Endodermal cell (in vitro differentiated cells): Measurements from ENCODE around the gene CAMK2A. TPM values are rescaled to one million over a fixed set of nuclear protein-coding genes. Genes with fewer than 3 reads are reported as not detected.

Experiments
- DNase-seq: peaks from one replicate; pipeline ENCODE4 v3.0.0-alpha.2; 2017
- H3K27ac ChIP-seq: 2 replicates; pipeline ENCODE4 v1.5.1; 2013; ENCODE audit warnings: mild to moderate bottlenecking, low read depth, low read length, moderate library complexity
- H3K27me3 ChIP-seq: 2 replicates; pipeline ENCODE4 v1.6.1; 2013; ENCODE audit warnings: mild to moderate bottlenecking, low read length, moderate library complexity; ENCODE audit not compliant: insufficient read depth, control insufficient read depth, poor library complexity, severe bottlenecking
- H3K36me3 ChIP-seq: 2 replicates; pipeline ENCODE4 v1.7.0; 2013; ENCODE audit warnings: mild to moderate bottlenecking, low read length, moderate library complexity; ENCODE audit not compliant: control insufficient read depth, insufficient read depth
- H3K4me1 ChIP-seq: one replicate; pipeline ENCODE4 v1.7.0; 2013; ENCODE audit warnings: low read length; ENCODE audit not compliant: control insufficient read depth, insufficient read depth
- H3K4me3 ChIP-seq: 2 replicates; pipeline ENCODE4 v1.5.1; 2013; ENCODE audit warnings: mild to moderate bottlenecking, low read length, moderate library complexity
- H3K9ac ChIP-seq: 2 replicates; pipeline ENCODE4 v1.6.1; 2013; ENCODE audit warnings: mild to moderate bottlenecking, low read length, moderate library complexity; ENCODE audit not compliant: poor library complexity, severe bottlenecking; ENCODE audit errors: extremely low read depth
- H3K9me3 ChIP-seq: 2 replicates; pipeline ENCODE4 v1.6.1; 2013; ENCODE audit warnings: mild to moderate bottlenecking, low read length, moderate library complexity; ENCODE audit not compliant: control insufficient read depth
- H3K27ac Mint-ChIP-seq: 2 replicates; pipeline ENCODE4 v1.8.0; 2020; ENCODE audit warnings: mixed read lengths
- H3K27me3 Mint-ChIP-seq: 2 replicates; pipeline ENCODE4 v1.8.0; 2021; ENCODE audit warnings: mild to moderate bottlenecking, mixed read lengths; ENCODE audit not compliant: insufficient read depth
- H3K36me3 Mint-ChIP-seq: 2 replicates; pipeline ENCODE4 v1.8.0; 2020; ENCODE audit warnings: low read depth, mixed read lengths
- H3K4me1 Mint-ChIP-seq: 2 replicates; pipeline ENCODE4 v1.8.0; 2020; ENCODE audit warnings: mixed read lengths
- H3K4me3 Mint-ChIP-seq: 2 replicates; pipeline ENCODE4 v1.8.0; 2020; ENCODE audit warnings: mild to moderate bottlenecking, moderate library complexity, mixed read lengths
- H3K9me3 Mint-ChIP-seq: 2 replicates; pipeline ENCODE4 v1.8.0; 2020; ENCODE audit warnings: mild to moderate bottlenecking, mixed read lengths
- CTCF ChIP-seq: fragments of 200-600 bp; sonication (generic); conservative IDR thresholded peaks from 2 replicates; pipeline ENCODE4 v1.5.0; 2021; ENCODE audit warnings: antibody characterized with exemption, mild to moderate bottlenecking
- WGBS, 2 experiments: methylation state at CpG; one replicate each; pipeline versions ENCODE4 v1.1.5 to v1.1.7; 2013; ENCODE audit warnings: missing lambda C conversion rate in 2 of 2, mixed read lengths in 1 of 2; ENCODE audit not compliant: insufficient coverage in 1 of 2, insufficient read length in 1 of 2; 5-methylcytosine and 5-hydroxymethylcytosine counted together
- total RNA-seq, 2 donors: library from RNA; stranded (reverse); fragmentation: NEBNext Ultra II Directional in 1 of 2; extraction: Animal tissue kit (Norgen Biotek cat#: 25700) in 1 of 2; gene quantifications; 2 replicates in 1 of 2; 3 replicates in 1 of 2; pipeline ENCODE4 v1.2.1, GENCODE V29; 2021

Gene CAMK2A
- total RNA-seq, 2 donors from 2014 or later, result 0.31 to 0.49 TPM

- WGBS, 2 experiments, result 93 to 94% methylated on average over 5 to 17 of the region's 17 CpGs
- Mint-ChIP-seq H3K27me3 (peaks cover 71% of the 10 kb centered on the region), H3K36me3 (peaks cover 2% of the 10 kb centered on the region), H3K4me3 (no peak overlapping the region), H3K27ac (no peak overlapping the region), H3K4me1 (peaks cover 27% of the 10 kb centered on the region), H3K9me3 (no peaks in the 10 kb centered on the region)
- TF ChIP-seq CTCF, result no peak
- no peak for DNase-seq
- Histone ChIP-seq H3K9ac (no peak overlapping the region), H3K4me3 (no peak overlapping the region), H3K4me1 (peaks cover 11% of the 10 kb centered on the region), H3K27me3 (peaks cover 31% of the 10 kb centered on the region), H3K27ac (no peak overlapping the region), H3K36me3 (no peaks in the 10 kb centered on the region), H3K9me3 (no peaks in the 10 kb centered on the region)
These were observed 6.3 kb upstream of the CAMK2A start for GRCh38 chr5:150295741-150296486.

- Mint-ChIP-seq H3K4me3 (no peak overlapping the region), H3K27ac (no peak overlapping the region), H3K27me3 (peaks cover 70% of the 10 kb centered on the region), H3K4me1 (peaks cover 20% of the 10 kb centered on the region), H3K36me3 (peaks cover 2% of the 10 kb centered on the region), H3K9me3 (no peaks in the 10 kb centered on the region)
- Histone ChIP-seq H3K27me3 (peaks cover 31% of the 10 kb centered on the region), H3K4me1 (peaks cover 11% of the 10 kb centered on the region), H3K36me3 (no peaks in the 10 kb centered on the region), H3K9me3 (no peaks in the 10 kb centered on the region), H3K9ac (no peak overlapping the region), H3K4me3 (no peak overlapping the region), H3K27ac (no peak overlapping the region)
- no peak for TF ChIP-seq CTCF
- no peak for DNase-seq
- WGBS, 2 experiments, result 85 to 92% methylated on average over 9 to 10 of the region's 10 CpGs
These were observed 5.6 kb upstream of the CAMK2A start for GRCh38 chr5:150295172-150295634.

- WGBS, 2 experiments, result 94 to 100% methylated on average over 6 to 10 of the region's 10 CpGs
- TF ChIP-seq CTCF, result no peak
- H3K27ac ChIP-seq, result no peak overlapping the region
- H3K9me3 Mint-ChIP-seq, result no peaks in the 10 kb centered on the region
- H3K36me3 ChIP-seq, result no peaks in the 10 kb centered on the region
- no peak overlapping the region for H3K4me3 ChIP-seq
- peaks cover 73% of the 10 kb centered on the region for H3K27me3 Mint-ChIP-seq
- H3K36me3 Mint-ChIP-seq, result peaks cover 2% of the 10 kb centered on the region
- H3K27me3 ChIP-seq, result peaks cover 31% of the 10 kb centered on the region
- H3K27ac Mint-ChIP-seq, result no peak overlapping the region
- H3K4me1 Mint-ChIP-seq, result peaks cover 14% of the 10 kb centered on the region
- no peaks in the 10 kb centered on the region for H3K9me3 ChIP-seq
- DNase-seq, result no peak
- H3K4me1 ChIP-seq, result peaks cover 11% of the 10 kb centered on the region
- no peak overlapping the region for H3K4me3 Mint-ChIP-seq
- H3K9ac ChIP-seq, result no peak overlapping the region
These were observed 5.0 kb upstream of the CAMK2A start for GRCh38 chr5:150294551-150295071.
